ENCODE results near the gene POMT1.

Gene POMT1

GRCh38 chr9:131554087-131554842 lies 51.5 kb downstream of the POMT1 start:
- Histone ChIP-seq H3K9ac (ENCODE audit: low read length) (no peak overlapping the region), H3K27ac (ENCODE audit: low read depth, low read length) (no peak overlapping the region), H4K20me1 (ENCODE audit: low read depth, low read length) (no peaks in the 10 kb centered on the region), H3K9me3 (ENCODE audit: insufficient read depth, low read length) (no peaks in the 10 kb centered on the region), H3K4me3 (ENCODE audit: insufficient read depth, low read length, poor library complexity, severe bottlenecking) (no peak overlapping the region), H3K79me2 (ENCODE audit: insufficient read depth, low read length) (no peaks in the 10 kb centered on the region), H3K36me3 (ENCODE audit: low read length) (no peaks in the 10 kb centered on the region), H3F3A (ENCODE audit: insufficient read depth) (no peaks in the 10 kb centered on the region), H3K4me2 (ENCODE audit: low read depth, low read length, poor library complexity, severe bottlenecking) (no peak overlapping the region), H3K27me3 (ENCODE audit: low read length) (no peaks in the 10 kb centered on the region), H3K9me2 (replicated peaks; ENCODE audit: insufficient read depth, low read length) (no peaks in the 10 kb centered on the region), H2AFZ (ENCODE audit: low read depth, low read length, severe bottlenecking) (no peak overlapping the region)
- TF ChIP-seq CTCF (IDR thresholded peaks at IDR 0.05; ENCODE audit: insufficient read depth, low read length, poor library complexity, severe bottlenecking): no peak
- TF ChIP-seq EZH2phosphoT487 (conservative IDR thresholded peaks at IDR 0.05; ENCODE audit: low read length): no peak

GRCh38 chr9:131554843-131555351 lies 52.2 kb downstream of the POMT1 start:
- Histone ChIP-seq H3K4me2 (ENCODE audit: low read depth, low read length, poor library complexity, severe bottlenecking) (no peak overlapping the region), H2AFZ (ENCODE audit: low read depth, low read length, severe bottlenecking) (no peak overlapping the region), H3K27ac (ENCODE audit: low read depth, low read length) (no peak overlapping the region), H3K27me3 (ENCODE audit: low read length) (no peaks in the 10 kb centered on the region), H3F3A (ENCODE audit: insufficient read depth) (no peaks in the 10 kb centered on the region), H3K9me2 (replicated peaks; ENCODE audit: insufficient read depth, low read length) (no peaks in the 10 kb centered on the region), H3K4me3 (ENCODE audit: insufficient read depth, low read length, poor library complexity, severe bottlenecking) (no peak overlapping the region), H3K9ac (ENCODE audit: low read length) (no peak overlapping the region), H3K36me3 (ENCODE audit: low read length) (no peaks in the 10 kb centered on the region), H4K20me1 (ENCODE audit: low read depth, low read length) (no peaks in the 10 kb centered on the region), H3K79me2 (ENCODE audit: insufficient read depth, low read length) (no peaks in the 10 kb centered on the region), H3K9me3 (ENCODE audit: insufficient read depth, low read length) (no peaks in the 10 kb centered on the region)
- no peak for TF ChIP-seq CTCF (IDR thresholded peaks at IDR 0.05; ENCODE audit: insufficient read depth, low read length, poor library complexity, severe bottlenecking)
- TF ChIP-seq EZH2phosphoT487 (conservative IDR thresholded peaks at IDR 0.05; ENCODE audit: low read length): no peak

- H3K9ac ChIP-seq (ENCODE audit: low read length): no peak overlapping the region
- H3K9me2 ChIP-seq (replicated peaks; ENCODE audit: insufficient read depth, low read length): no peaks in the 10 kb centered on the region
- H3F3A ChIP-seq (ENCODE audit: insufficient read depth): no peaks in the 10 kb centered on the region
- H3K4me3 ChIP-seq (ENCODE audit: insufficient read depth, low read length, poor library complexity, severe bottlenecking): no peak overlapping the region
- no peak for TF ChIP-seq EZH2phosphoT487 (conservative IDR thresholded peaks at IDR 0.05; ENCODE audit: low read length)
- no peak for TF ChIP-seq CTCF (IDR thresholded peaks at IDR 0.05; ENCODE audit: insufficient read depth, low read length, poor library complexity, severe bottlenecking)
- no peak overlapping the region for H2AFZ ChIP-seq (ENCODE audit: low read depth, low read length, severe bottlenecking)
- no peaks in the 10 kb centered on the region for H3K27me3 ChIP-seq (ENCODE audit: low read length)
- H4K20me1 ChIP-seq (ENCODE audit: low read depth, low read length): no peaks in the 10 kb centered on the region
- no peaks in the 10 kb centered on the region for H3K36me3 ChIP-seq (ENCODE audit: low read length)
- H3K27ac ChIP-seq (ENCODE audit: low read depth, low read length): no peak overlapping the region
- H3K9me3 ChIP-seq (ENCODE audit: insufficient read depth, low read length): no peaks in the 10 kb centered on the region
- H3K79me2 ChIP-seq (ENCODE audit: insufficient read depth, low read length): no peaks in the 10 kb centered on the region
- H3K4me2 ChIP-seq (ENCODE audit: low read depth, low read length, poor library complexity, severe bottlenecking): no peak overlapping the region
Observed at GRCh38 chr9:131555841-131556673, 53.3 kb downstream of the POMT1 start.

Measured in SU-DHL-6 (cell line).